ENCODE measurements around the gene DPP6. TPM values are rescaled to one million over a fixed set of nuclear protein-coding genes. Genes with fewer than 3 reads are reported as not detected.
A peak's percentile ranks its signal among the peaks of the same experiment; 100 is the strongest.
"Not testable (repeated sequence)": the region's sequence is repeated elsewhere in the genome, so short reads cannot be mapped to it uniquely, and the experiment has no call there.

The DPP6 gene
- total and polyA plus RNA-seq, 8 donors = 0.29 to 1.2 (median 0.57) TPM

DNA sequence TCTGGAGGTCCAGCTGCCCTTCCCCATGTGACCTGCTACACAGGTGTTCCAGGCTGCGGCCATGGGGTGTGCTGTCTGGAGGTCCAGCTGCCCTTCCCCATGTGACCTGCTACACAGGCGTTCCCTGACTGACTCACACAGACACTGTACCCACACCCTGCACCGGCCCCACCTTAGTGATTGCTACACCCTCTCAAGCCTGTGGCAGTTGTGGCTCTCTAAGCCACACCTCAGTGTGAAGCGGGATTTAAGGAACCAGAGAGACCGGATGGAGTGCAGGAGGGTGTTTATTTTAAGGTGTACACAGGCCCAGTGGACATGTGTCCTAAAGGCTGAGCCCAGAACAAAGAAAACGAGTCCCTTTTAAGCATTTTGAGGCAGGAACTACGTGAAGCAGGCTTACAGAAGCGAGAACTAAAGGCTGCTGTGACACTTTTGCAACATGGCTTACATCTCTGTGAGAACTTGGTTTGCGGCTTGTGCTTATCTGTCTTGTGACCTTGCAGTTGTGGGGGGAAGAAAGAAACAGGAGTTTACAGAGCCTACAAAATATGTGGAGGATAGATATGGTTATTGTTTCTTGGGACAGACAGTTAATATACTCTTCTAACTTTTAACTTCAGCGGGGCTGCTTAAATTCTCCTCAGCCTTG, 624.4 kb downstream of the DPP6 start:
- no peak for TF ChIP-seq CTCF (IDR thresholded peaks at IDR 0.05)
- ATAC-seq (peak; percentile 98), DNase-seq (peak in 2 of 4 donors; percentile 12 to 50)
- no peaks in the 10 kb centered on the region for H3K27me3 ChIP-seq
- H3K27ac ChIP-seq = no peak overlapping the region
- intact Hi-C loops (cut with DNase I) = no loop called here
- no peaks in the 10 kb centered on the region for H3K4me1 ChIP-seq
- peaks cover 0 to 12% of the 10 kb centered on the region in 2 donors for H3K9me3 ChIP-seq
- no peak overlapping the region for H3K4me3 ChIP-seq
- no peaks in the 10 kb centered on the region for H3K36me3 ChIP-seq

- H3K9me3 ChIP-seq = peaks cover 0 to 12% of the 10 kb centered on the region in 2 donors
- H3K4me3 ChIP-seq = no peak overlapping the region
- no peak for ATAC-seq
- intact Hi-C loops (cut with DNase I) = no loop called here
- H3K36me3 ChIP-seq = no peaks in the 10 kb centered on the region
- TF ChIP-seq CTCF (IDR thresholded peaks at IDR 0.05) = no peak
- DNase-seq = no peak
- peaks cover 0 to 3% of the 10 kb centered on the region in 2 donors for H3K27me3 ChIP-seq
- no peaks in the 10 kb centered on the region for H3K4me1 ChIP-seq
- no peak overlapping the region for H3K27ac ChIP-seq
Measured at GRCh38 chr7:154677454-154677853, 625.3 kb downstream of the DPP6 start.

DNA sequence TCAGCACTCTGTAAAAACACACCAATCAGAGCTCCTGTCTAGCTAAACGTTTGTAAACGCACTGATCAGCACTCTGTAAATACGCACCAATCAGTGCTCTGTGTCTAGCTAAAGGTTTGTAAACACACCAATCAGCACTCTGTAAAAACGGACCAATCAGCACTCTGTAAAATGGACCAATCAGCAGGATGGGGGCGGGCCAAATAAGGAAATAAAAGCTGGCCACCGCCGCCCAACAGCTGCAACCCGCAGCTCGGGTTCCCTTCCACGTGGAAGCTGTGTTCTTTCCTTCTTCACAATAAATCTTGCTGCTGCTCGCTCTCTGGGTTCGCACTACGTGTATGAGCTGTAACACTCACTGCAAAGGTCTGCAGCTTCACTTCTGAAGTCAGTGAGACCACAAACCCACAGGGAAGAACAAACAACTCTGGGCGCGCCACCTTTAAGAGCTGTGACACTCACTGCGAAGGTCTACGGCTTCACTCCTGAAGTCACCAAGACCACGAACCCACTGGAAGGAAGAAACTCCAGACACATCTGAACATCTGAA, 625.9 kb downstream of the DPP6 start:
- H3K4me1 ChIP-seq; H3K27ac ChIP-seq; intact Hi-C loops (cut with DNase I); H3K27me3 ChIP-seq; H3K4me3 ChIP-seq; DNase-seq; H3K36me3 ChIP-seq; ATAC-seq: not testable (repeated sequence)
- peaks cover 0 to 12% of the 10 kb centered on the region in 2 donors for H3K9me3 ChIP-seq

DNA sequence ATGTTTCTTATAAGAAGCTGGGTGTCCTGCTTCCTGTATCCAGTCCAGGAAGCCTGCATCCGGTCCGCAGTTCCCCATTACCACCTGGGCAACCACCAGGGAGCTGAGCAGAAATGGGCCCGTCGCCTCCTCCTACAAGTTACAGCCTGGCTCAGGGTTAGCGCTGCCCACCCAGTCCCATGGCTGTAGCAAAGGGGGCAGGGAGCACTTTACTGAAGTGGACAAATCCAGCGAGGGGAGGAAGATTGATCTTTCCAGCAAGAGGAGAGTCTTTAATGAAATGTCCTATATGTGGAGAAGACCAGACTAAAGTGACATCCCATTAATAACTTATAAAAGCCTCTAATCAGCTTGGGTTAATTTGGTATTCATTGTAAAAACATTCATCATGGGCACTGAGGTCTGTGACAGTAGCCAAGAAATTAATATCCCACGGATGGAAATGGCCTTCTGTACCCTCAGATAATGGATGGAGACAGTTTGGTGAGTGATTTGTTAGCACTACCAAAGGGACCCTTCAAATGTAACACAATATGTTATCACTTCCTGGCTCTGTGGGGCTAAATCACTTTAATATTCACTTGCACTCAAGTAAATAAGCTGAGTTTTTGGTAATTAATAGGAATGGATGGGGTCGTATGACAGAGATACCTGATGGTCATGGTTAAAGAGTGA, 627.3 kb downstream of the DPP6 start:
- no peak overlapping the region for H3K27ac ChIP-seq
- ATAC-seq = no peak

More for the DNA sequence above, 627.3 kb downstream of the DPP6 start:
- Histone ChIP-seq H3K4me3 (no peak overlapping the region), H3K36me3 (no peaks in the 10 kb centered on the region), H3K9me3 (peaks cover 0 to 12% of the 10 kb centered on the region in 2 donors), H3K27me3 (peaks cover 0 to 11% of the 10 kb centered on the region in 2 donors), H3K4me1 (no peaks in the 10 kb centered on the region)
- DNase-seq = no peak
- intact Hi-C loops (cut with DNase I) = no loop called here
- no peak for TF ChIP-seq CTCF (IDR thresholded peaks at IDR 0.05)

Data from left lung (tissue), 10 donors.